Stimulated activated naive CD8-positive, alpha-beta T cell treated with anti-CD3 and anti-CD28 coated beads, Interleukin-15, Interleukin-2, amounts not matched to agents 100 ng/mL and 50 ng/mL, for 24 hours (primary cell): ENCODE results near the gene CDH4.

Source experiments
- H3K27ac Mint-ChIP-seq: one replicate; pipeline ENCODE4 v1.8.0; 2021; ENCODE audit warnings: mild to moderate bottlenecking, mixed read lengths
- H3K27me3 Mint-ChIP-seq: one replicate; pipeline ENCODE4 v1.8.0; 2021; ENCODE audit warnings: mixed read lengths
- H3K36me3 Mint-ChIP-seq: one replicate; pipeline ENCODE4 v1.8.0; 2021; ENCODE audit warnings: low read depth, mixed read lengths
- H3K4me1 Mint-ChIP-seq: one replicate; pipeline ENCODE4 v1.8.0; 2021; ENCODE audit warnings: low read depth, mixed read lengths
- H3K4me3 Mint-ChIP-seq: one replicate; pipeline ENCODE4 v1.8.0; 2021; ENCODE audit warnings: mild to moderate bottlenecking, mixed read lengths
- H3K9me3 Mint-ChIP-seq: one replicate; pipeline ENCODE4 v1.8.0; 2021; ENCODE audit warnings: mixed read lengths

The CDH4 gene

DNA sequence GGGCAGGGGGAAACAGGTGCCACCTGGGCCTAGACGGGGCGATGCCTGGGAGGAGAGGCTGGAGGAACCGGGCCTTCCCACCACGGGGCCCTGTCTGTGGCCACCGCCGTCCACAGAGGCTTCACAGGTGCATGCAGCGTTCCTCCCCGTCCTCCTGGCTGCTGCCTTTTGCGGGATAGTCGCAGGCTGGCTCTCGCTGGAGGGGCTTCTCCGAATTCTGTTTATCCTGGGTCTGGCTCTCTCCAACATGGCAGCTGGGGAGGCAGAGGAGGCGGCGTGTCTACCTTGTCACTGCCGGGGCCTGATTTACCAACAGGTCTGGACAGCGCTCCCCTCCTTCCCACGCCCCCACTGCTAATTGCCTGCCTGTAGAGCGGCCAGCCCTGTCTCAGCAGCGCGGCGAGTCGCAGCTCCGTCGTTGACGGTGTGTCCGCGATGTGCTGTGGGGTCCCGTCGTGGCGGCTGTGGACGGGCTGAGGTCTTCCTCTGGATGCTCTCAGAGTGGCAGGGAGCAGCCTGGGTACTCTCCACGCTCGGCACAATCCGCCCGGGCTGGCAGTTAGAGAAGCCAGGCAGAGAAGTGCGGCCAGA, 550.8 kb downstream of the CDH4 start:
- no peak overlapping the region for H3K27ac Mint-ChIP-seq
- H3K36me3 Mint-ChIP-seq = no peaks in the 10 kb centered on the region
- no peak overlapping the region for H3K4me3 Mint-ChIP-seq
- H3K27me3 Mint-ChIP-seq = no peaks in the 10 kb centered on the region
- no peaks in the 10 kb centered on the region for H3K9me3 Mint-ChIP-seq
- H3K4me1 Mint-ChIP-seq = no peaks in the 10 kb centered on the region

DNA sequence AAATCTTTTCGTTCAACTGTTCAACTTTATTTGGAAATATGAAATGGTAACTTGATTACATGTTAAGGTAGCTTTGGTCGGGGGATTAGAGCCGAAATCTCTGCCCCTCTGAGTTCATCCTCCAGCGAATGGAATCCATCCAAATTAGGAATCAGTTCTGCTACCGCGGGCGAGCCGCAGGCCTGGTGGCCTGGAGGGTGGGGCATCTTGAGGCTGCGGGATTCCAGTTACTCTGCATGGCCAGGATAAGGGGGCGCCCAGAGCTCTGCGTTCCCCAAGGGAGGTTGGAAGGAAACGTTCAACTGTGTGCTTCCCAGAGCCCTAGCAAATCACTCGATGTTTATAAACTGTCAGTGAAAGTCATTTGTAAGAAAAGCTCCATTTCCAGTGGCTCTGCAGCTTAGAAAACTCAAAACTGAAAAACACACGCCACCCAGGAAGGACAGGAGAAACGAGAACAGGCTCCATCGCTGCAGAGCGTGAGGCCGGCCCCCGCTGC, 551.4 kb downstream of the CDH4 start:
- no peak overlapping the region for H3K4me3 Mint-ChIP-seq
- no peaks in the 10 kb centered on the region for H3K27me3 Mint-ChIP-seq
- H3K27ac Mint-ChIP-seq = no peak overlapping the region
- no peaks in the 10 kb centered on the region for H3K9me3 Mint-ChIP-seq
- H3K4me1 Mint-ChIP-seq = no peaks in the 10 kb centered on the region
- H3K36me3 Mint-ChIP-seq = no peaks in the 10 kb centered on the region

DNA sequence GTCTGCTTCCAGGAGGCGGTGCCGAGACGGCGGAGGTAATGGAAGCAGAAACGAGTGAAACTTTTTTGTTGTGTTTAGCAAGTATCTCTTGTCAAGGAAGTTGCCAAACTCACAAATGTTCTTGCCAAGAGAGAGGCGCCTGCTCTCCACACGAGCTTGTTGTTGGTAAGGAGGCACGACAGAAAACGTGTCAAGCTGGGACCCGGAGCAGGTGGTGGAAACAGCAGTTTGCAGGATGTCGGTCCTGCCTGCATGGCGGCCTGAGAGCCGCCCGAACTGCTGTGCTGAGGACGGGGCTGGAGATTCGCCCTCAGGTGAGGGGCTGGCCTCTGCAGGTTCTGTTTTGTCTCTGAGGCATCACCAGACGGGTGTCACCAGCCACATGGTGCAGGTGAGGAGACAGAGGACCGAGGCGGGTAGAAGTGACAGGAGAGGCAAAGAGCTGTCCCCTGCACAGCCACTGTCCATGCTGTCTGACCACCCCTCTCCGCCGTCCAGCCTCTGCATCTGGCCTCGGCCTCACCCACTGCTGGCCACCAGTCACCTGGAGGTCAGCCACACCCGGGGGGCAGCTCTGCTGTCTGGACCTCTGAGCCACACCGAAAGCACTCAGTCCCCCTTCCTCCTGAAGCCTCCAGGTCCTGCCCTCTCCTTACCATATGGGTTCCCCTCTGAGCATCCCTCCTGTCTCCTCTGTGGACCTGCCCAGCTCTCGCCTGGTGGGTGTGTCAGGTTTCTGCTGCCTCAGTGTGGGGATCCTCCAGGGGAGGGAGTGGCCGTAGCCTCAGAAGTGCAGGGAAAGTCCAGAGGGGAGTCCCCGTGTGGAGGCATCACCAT, 552.1 kb downstream of the CDH4 start:
- no peaks in the 10 kb centered on the region for H3K27me3 Mint-ChIP-seq
- no peaks in the 10 kb centered on the region for H3K36me3 Mint-ChIP-seq
- no peaks in the 10 kb centered on the region for H3K9me3 Mint-ChIP-seq
- no peak overlapping the region for H3K27ac Mint-ChIP-seq
- H3K4me3 Mint-ChIP-seq = no peak overlapping the region
- H3K4me1 Mint-ChIP-seq = no peaks in the 10 kb centered on the region

DNA sequence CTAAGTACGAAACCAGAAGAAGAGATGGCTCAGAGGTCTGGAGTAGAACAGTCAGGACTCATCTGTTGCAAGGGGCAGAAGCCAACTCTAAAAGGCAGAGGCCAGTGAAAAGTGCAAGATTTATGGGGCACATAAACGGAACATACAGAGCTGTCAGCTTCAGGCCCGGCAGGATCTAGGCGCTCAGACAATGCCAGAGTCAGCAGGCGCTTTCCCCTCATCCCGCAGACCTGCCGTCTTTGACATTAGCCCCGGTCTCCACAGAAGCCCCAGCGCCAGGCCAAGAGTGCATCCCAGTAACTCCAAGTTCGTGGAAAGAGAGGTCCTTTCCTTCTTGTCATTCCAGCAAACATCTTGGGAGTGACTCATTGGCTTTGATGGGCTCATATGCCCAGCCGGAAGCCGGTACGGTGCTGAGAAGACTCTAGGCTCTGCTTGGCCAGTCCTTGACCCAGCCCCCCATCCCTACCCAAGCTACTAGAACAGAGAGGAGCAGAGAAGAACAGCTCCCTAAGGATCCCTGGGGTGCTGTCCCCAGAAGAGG, 552.8 kb downstream of the CDH4 start:
- no peaks in the 10 kb centered on the region for H3K9me3 Mint-ChIP-seq
- H3K4me1 Mint-ChIP-seq = no peaks in the 10 kb centered on the region
- no peaks in the 10 kb centered on the region for H3K27me3 Mint-ChIP-seq
- no peaks in the 10 kb centered on the region for H3K36me3 Mint-ChIP-seq
- no peak overlapping the region for H3K27ac Mint-ChIP-seq
- H3K4me3 Mint-ChIP-seq = no peak overlapping the region

DNA sequence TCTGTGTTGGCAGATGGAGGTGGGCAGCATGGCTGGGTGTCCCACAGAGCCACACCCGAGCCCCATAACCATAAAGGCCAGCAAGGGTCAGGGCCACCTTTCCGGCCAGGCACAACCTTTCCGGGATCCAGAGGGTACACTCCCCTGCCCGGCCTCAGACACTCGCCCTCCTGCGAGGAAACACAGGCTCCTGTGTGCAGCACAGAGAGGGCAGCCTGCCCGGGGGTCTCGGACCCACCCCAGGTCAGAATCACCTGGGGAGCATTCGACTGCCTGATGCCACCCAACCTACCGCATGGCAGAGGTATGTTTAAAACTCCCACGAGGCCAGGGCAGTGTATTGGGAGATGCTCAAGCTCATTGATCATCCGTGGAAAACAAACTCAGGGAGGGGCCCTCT, 553.3 kb downstream of the CDH4 start:
- no peaks in the 10 kb centered on the region for H3K9me3 Mint-ChIP-seq
- H3K4me1 Mint-ChIP-seq = no peaks in the 10 kb centered on the region
- no peaks in the 10 kb centered on the region for H3K36me3 Mint-ChIP-seq
- H3K4me3 Mint-ChIP-seq = no peak overlapping the region
- H3K27me3 Mint-ChIP-seq = no peaks in the 10 kb centered on the region
- no peak overlapping the region for H3K27ac Mint-ChIP-seq

DNA sequence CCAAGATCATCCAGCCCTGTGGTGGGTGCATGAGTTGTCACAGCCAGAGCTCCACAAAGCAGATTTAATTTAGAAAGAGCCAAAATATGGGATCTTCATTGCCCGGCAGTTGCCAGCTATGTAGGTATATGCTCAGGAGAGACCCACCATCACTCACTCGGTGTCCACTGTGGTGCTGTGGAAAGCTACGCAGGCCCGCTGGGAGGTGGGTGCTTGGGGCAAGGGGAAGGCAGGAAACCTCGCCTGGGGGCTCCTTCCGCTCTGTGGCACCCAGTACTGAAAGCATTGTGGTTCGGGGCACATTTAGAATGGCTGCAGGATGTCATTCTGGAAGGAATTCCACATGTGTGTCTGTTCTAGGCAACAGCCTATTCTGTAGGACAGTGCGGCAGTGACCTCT, 553.7 kb downstream of the CDH4 start:
- Mint-ChIP-seq H3K27me3 (no peaks in the 10 kb centered on the region), H3K4me3 (no peak overlapping the region), H3K36me3 (no peaks in the 10 kb centered on the region), H3K9me3 (no peaks in the 10 kb centered on the region), H3K4me1 (no peaks in the 10 kb centered on the region), H3K27ac (no peak overlapping the region)

DNA sequence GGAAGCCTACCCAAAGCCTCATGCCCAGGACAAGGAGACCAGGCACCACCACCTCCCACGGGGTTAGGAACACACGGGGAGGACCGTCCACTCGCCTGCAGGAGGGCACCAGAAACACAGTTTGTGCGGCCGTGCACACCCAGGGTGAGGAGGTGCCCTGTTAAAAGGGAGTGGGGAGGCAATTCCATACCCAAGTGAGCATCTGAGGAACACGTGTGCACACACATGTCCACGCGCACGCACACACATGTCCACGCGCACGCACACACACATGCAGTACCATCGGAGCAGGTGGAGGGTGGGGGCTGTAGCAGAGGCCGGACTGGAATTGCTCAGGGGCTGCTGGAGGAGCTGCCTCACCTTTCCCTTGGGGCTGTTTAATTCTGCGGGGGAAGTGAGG, 554.3 kb downstream of the CDH4 start:
- H3K4me3 Mint-ChIP-seq = no peak overlapping the region
- no peaks in the 10 kb centered on the region for H3K9me3 Mint-ChIP-seq
- H3K36me3 Mint-ChIP-seq = no peaks in the 10 kb centered on the region
- H3K27me3 Mint-ChIP-seq = no peaks in the 10 kb centered on the region
- no peaks in the 10 kb centered on the region for H3K4me1 Mint-ChIP-seq
- no peak overlapping the region for H3K27ac Mint-ChIP-seq

DNA sequence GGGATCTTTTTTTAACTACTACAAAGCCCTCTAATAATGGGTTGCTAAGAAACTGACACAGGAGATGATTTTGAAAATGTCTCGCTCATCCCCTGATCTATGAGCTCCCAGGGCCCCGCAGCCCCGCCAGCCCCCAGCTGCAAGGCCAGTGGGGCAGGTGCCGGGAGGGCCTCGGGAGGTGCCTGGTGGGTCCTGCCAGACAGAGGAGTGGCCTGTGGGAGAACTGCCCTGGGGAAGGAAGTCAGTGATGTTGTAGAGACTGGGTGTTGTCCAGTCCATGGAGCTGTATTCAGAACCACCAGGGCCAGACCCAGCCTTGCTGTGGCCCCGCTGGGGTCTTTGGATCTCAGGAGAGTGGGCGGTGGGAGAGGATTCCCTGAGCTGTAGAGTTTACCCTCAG, 554.9 kb downstream of the CDH4 start:
- Mint-ChIP-seq H3K36me3 (no peaks in the 10 kb centered on the region), H3K27me3 (no peaks in the 10 kb centered on the region), H3K9me3 (no peaks in the 10 kb centered on the region), H3K4me1 (no peaks in the 10 kb centered on the region), H3K4me3 (no peak overlapping the region), H3K27ac (no peak overlapping the region)

DNA sequence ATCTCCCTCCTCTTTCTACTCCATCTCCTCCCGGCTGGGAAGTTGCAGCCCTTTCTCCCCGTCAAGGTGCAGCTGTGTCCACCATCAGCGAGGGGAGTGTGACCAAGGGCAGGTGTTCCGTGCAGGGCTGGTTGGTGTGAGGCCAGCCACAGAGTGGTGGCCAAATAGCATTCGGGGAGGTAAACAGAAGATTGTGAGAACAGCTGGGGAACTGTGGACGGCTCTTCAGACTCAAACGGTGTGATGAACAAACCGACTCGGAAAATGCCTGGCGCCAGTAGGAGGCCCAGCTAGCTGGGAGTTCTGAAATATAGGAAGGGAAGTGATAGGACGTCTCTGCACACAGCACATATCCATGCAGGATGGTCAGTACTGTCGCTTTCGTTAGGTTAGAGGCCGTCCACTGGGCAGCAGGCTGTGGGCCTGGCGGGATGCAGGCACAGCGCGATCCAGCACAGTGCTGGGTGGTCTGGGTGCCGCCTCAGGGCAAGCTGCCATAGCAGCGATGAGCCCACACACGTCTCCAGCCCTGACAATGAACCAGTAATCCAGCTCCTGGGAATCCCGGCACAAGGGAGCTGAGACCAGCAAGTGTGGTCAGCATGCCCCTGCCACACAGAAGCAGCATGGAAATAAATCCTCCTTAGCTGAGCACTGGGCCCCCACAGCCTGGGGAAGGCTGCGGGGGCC, 555.6 kb downstream of the CDH4 start:
- no peak overlapping the region for H3K4me3 Mint-ChIP-seq
- H3K27me3 Mint-ChIP-seq = no peaks in the 10 kb centered on the region
- H3K9me3 Mint-ChIP-seq = no peaks in the 10 kb centered on the region
- H3K36me3 Mint-ChIP-seq = no peaks in the 10 kb centered on the region
- H3K27ac Mint-ChIP-seq = no peak overlapping the region
- H3K4me1 Mint-ChIP-seq = no peaks in the 10 kb centered on the region

DNA sequence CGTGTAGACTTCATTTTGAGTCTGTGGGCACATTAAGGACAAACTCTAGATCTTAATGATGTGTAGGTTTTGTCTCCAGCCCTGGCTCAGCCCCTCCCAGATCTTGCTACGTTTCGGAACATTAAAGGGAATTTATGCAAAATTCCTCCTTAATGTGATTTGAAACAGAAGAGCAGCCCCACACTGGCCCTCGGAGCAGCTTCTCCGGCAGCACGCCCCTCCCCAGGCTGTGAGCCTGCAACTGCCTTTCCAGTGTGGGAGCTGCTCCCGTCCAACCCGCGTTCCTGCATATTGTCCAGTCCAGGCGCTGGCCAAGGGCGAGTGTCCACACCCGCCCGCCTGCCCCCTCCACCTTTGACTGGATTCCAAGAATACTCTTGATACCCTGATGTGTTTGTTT, 556.4 kb downstream of the CDH4 start:
- Mint-ChIP-seq H3K27ac (no peak overlapping the region), H3K36me3 (no peaks in the 10 kb centered on the region), H3K4me3 (no peak overlapping the region), H3K4me1 (no peaks in the 10 kb centered on the region), H3K27me3 (no peaks in the 10 kb centered on the region), H3K9me3 (no peaks in the 10 kb centered on the region)

DNA sequence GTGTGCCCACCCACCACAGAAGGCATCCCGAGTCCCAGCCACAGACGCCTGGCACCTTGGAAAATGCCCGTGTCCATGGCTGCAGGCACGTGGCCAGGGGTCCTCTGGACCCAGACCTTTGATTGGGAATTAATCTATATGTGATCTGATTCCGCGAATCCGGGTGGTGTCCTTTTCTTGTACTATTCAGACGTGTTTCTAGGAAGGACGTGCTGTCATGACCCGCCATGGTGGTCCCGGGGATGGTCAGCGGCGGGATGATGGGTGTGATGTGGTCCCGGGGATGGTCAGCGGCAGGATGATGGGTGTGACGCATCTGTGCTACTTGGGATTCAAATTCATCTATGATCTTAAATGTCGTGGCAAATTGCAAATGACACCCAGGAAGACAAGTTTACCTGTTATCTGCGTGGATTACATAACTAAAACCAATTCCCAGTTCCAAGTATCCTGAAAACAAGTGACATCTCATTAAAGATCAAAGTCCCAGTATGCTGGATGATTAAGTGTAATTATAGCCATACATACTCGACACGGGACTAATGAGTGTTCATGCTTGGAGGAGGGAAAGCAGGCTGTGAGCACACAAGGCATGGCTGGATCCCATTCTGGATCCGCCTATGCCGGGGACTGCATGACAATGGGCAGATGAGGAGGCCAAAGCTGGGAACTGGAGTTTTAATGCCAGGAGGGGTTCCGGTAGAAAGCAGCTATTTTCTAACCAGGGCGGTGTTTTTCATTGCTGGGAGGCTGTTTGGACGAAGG, 557.1 kb downstream of the CDH4 start:
- no peak overlapping the region for H3K27ac Mint-ChIP-seq
- no peaks in the 10 kb centered on the region for H3K36me3 Mint-ChIP-seq
- no peak overlapping the region for H3K4me3 Mint-ChIP-seq
- no peaks in the 10 kb centered on the region for H3K4me1 Mint-ChIP-seq
- no peaks in the 10 kb centered on the region for H3K27me3 Mint-ChIP-seq
- no peaks in the 10 kb centered on the region for H3K9me3 Mint-ChIP-seq

DNA sequence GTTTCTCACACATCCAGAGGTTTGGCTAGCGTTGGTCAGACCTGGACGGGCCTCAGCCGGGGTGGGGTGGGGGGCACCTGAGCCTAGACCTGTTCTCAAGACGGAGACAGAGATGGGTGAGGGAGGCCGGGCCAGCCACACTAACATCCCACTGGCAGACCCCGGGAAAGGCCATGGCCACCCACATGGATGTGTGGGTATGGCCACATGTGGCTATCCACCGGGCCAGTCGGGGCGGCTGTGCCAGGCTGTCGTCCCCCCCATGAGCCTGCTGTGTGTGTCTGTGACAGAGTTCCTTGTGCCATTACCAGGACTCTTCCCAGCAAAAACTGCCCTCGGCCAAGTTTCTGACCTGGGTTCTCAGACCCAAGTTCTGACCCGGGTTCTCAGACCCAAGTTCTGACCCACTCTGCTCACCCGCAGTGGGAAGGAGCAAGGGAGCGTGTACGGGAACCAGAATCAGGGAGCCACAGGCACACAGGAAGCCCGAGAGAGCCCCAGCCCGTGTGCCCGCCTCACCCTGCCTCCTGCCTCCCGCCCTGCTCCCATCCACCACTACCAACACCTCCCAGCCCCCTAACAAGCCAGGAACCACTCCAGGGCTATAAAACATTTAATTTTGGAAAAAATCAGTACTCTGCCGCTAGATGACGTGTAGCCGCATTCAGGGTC, 558.1 kb downstream of the CDH4 start:
- no peak overlapping the region for H3K4me3 Mint-ChIP-seq
- H3K9me3 Mint-ChIP-seq = no peaks in the 10 kb centered on the region
- H3K4me1 Mint-ChIP-seq = no peaks in the 10 kb centered on the region
- H3K27me3 Mint-ChIP-seq = no peaks in the 10 kb centered on the region
- no peaks in the 10 kb centered on the region for H3K36me3 Mint-ChIP-seq
- H3K27ac Mint-ChIP-seq = no peak overlapping the region

DNA sequence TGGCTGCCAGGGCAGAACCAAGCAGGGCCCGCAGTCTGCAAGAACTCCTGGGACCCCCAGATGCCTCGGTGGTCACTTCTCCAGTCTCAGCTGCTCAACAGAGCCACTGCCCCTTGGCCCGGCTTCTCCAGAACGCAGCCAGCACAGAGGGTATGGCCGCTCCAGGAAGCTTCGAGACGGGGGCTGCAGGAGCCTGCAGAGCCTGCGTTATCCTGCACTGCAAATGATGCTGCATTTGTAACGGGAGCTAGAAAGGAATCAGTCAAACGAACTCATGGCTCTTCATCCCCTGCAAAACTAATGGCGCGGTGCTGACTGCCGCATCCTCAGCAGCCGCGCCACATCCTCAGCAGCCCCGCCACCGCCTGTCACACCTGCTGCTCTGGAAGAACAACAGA, 558.7 kb downstream of the CDH4 start:
- H3K9me3 Mint-ChIP-seq = no peaks in the 10 kb centered on the region
- H3K4me1 Mint-ChIP-seq = no peaks in the 10 kb centered on the region
- H3K27ac Mint-ChIP-seq = no peak overlapping the region
- H3K4me3 Mint-ChIP-seq = no peak overlapping the region
- H3K27me3 Mint-ChIP-seq = no peaks in the 10 kb centered on the region
- no peaks in the 10 kb centered on the region for H3K36me3 Mint-ChIP-seq

DNA sequence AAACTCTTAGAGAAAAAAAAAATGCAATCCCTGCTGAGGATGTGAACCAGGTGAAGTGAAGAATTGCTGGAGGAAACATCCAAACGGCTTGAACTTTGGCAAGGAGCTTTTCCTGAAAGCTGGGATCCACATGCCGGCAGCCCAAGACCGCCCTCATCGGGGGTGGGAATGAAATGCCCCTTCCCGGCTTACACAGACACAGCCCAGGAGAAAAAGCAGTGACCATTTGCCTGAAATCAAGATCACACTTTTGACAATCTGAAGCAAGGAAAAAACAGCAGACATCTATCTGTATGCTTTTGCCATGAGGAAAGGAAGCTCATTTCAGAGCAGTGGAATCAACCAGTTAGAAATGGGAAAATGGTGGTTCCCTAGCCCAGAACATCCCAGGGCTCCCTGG, 559.1 kb downstream of the CDH4 start:
- Mint-ChIP-seq H3K9me3 (no peaks in the 10 kb centered on the region), H3K4me1 (no peaks in the 10 kb centered on the region), H3K27me3 (no peaks in the 10 kb centered on the region), H3K36me3 (no peaks in the 10 kb centered on the region), H3K27ac (no peak overlapping the region), H3K4me3 (no peak overlapping the region)
